SK-N-SH treated with all-trans-retinoic acid at 6 μM for 48 hours (cell line): Measurements from ENCODE around the gene CMBL.

Experiments used
- ESRRG ChIP-seq: fragments of 250-450 bp; sonication (Bioruptor Pico); IDR thresholded peaks from 2 replicates; pipeline ENCODE4 v1.6.1; 2021; ENCODE audit warnings: mild to moderate bottlenecking
- GLIS3 ChIP-seq: fragments of 250-450 bp; sonication (Bioruptor Pico); IDR thresholded peaks from 2 replicates; pipeline ENCODE4 v1.5.0; 2020; ENCODE audit warnings: mild to moderate bottlenecking, moderate library complexity
- OSR1 ChIP-seq: fragments of 250-450 bp; sonication (Bioruptor Pico); IDR thresholded peaks from 2 replicates; pipeline ENCODE4 v1.8.0; 2022; ENCODE audit warnings: moderate library complexity, mild to moderate bottlenecking, inconsistent platforms
- SNAI2 ChIP-seq: fragments of 250-450 bp; sonication (Bioruptor Pico); IDR thresholded peaks from 2 replicates; pipeline ENCODE4 v1.5.0; 2020; ENCODE audit warnings: mild to moderate bottlenecking, moderate library complexity
- TCF4 ChIP-seq: fragments of 250-450 bp; sonication (Bioruptor Pico); IDR thresholded peaks from 2 replicates; pipeline ENCODE4 v1.8.0; 2021; ENCODE audit warnings: mild to moderate bottlenecking, moderate library complexity, borderline replicate concordance
- ZFP30 ChIP-seq: fragments of 450-650 bp; formaldehyde crosslinking; IDR thresholded peaks from 2 replicates; pipeline ENCODE4 v1.5.0; 2022; ENCODE audit warnings: mild to moderate bottlenecking, moderate library complexity
- ZNF8 ChIP-seq: fragments of 450-650 bp; formaldehyde crosslinking; IDR thresholded peaks from 2 replicates; pipeline ENCODE4 v1.5.0; 2020; ENCODE audit warnings: mild to moderate bottlenecking, moderate library complexity

DNA sequence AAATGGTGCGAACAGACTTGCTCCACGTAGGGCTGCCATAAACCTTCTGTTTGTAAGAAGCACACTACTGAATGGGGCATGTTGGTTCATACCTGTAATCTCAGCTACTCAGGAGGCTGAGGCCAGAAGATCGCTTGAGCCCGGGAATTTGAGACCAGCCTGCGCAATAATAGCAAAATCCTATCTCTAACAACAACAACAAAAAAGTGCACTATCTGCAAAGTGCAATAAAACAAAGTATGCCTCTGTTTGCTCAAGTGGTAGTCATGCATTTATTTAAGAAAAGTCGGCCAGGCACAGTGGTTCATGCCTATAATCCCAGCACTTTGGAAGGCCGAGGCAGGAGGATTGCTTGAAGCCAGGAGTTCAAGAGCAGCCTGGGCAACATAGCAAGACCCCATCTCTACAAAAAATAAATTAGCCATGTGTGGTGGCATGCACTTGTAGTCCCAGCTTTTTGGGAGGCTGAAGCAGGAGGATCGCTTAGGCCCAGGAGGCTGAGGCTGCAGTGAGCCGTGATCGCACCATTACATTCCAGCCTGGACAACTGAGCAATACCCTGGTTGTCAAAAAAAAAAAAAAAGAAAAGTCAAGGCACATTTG is 63.3 kb downstream of the CMBL start:
- TF ChIP-seq TCF4 (CRISPR knock-in tag) (no peak), SNAI2 (CRISPR knock-in tag) (no peak), ESRRG (CRISPR knock-in tag) (no peak), GLIS3 (CRISPR knock-in tag) (no peak), OSR1 (no peak), ZFP30 (CRISPR knock-in tag) (no peak), ZNF8 (CRISPR knock-in tag) (no peak)
